Esophagus squamous epithelium (tissue), 4 donors: ENCODE measurements around the gene KCNMB1.

ENCODE experiments used
- POLR2A ChIP-seq, 4 donors: fragments of 450-650 bp; IDR thresholded peaks; one replicate each; pipeline ENCODE4 v1.6.1; 2017; ENCODE audit warnings: antibody characterized with exemption in 4 of 4, mild to moderate bottlenecking in 4 of 4, moderate library complexity in 3 of 4
- TF ChIP-seq, protein P1 (sequence below), 6 experiments: fragments of 450-650 bp in 4 of 6; fragments of 200-600 bp in 2 of 6; sonication (generic) in 2 of 6; IDR thresholded peaks; one replicate each; pipeline ENCODE4 v1.5.1; 2016 to 2019; ENCODE audit warnings: antibody characterized with exemption in 6 of 6, mild to moderate bottlenecking in 4 of 6, moderate library complexity in 4 of 6

GRCh38 chr5:170365011-170365410 lies 24.2 kb downstream of the KCNMB1 start:
- no peak for TF ChIP-seq POLR2A (IDR thresholded peaks at IDR 0.05)
- TF ChIP-seq, protein P1, sequence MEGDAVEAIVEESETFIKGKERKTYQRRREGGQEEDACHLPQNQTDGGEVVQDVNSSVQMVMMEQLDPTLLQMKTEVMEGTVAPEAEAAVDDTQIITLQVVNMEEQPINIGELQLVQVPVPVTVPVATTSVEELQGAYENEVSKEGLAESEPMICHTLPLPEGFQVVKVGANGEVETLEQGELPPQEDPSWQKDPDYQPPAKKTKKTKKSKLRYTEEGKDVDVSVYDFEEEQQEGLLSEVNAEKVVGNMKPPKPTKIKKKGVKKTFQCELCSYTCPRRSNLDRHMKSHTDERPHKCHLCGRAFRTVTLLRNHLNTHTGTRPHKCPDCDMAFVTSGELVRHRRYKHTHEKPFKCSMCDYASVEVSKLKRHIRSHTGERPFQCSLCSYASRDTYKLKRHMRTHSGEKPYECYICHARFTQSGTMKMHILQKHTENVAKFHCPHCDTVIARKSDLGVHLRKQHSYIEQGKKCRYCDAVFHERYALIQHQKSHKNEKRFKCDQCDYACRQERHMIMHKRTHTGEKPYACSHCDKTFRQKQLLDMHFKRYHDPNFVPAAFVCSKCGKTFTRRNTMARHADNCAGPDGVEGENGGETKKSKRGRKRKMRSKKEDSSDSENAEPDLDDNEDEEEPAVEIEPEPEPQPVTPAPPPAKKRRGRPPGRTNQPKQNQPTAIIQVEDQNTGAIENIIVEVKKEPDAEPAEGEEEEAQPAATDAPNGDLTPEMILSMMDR (IDR thresholded peaks at IDR 0.05), result no peak
